Measurements from ENCODE around the gene LCP2. TPM values are rescaled to one million over a fixed set of nuclear protein-coding genes. Genes with fewer than 3 reads are reported as not detected.

LCP2 gene
- total RNA-seq, 1 experiment from 2014 or later, result 0.36 TPM

DNA sequence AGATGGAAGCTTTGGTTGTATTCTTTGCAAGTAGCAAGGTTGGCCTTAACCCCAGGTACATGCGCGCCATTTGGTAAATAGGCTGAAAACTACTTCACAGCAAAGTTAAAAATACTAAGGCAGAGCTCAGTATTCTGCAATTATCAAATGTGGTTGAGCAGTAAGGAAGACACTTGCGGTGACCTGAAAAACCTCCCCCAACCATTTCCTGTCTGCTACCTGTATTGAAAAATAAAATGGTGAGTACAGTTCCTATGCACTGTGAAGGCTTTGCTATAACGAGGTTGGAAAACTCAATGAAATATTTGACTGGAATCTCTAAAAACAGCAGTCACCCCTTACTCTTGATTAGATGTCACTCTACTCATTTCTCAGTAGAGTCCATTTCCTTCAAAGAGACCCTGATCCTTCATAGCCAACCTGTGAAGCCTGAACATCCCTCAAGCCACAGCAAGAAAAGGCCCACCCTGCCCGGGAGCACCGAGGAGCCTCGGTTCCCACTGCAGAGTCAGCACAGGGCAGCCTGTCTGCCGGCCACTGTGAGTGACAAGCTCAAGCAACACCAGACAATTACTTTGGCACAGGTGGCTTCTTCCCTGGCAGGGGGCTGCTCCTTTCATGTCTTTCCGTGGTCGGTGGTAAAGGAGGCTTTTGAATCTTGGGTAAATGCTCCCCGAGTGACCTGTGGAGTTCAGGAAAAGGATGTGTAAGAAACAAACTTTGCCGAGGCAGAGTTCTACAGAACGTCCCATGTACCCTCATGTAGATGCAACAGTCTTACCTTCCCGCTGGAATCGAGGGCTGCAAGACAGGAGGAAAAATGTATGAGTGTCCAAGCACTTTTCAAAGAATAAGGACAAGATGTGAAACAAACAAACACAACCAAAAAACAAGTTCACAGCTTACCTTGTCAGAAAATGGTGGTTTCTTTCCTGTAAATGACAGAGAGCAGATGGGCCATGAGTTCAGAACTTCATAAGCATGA is 35.2 kb downstream of the LCP2 start:
- CTCF ChIA-PET, result no interaction called here
- POLR2A ChIA-PET, result interaction anchor here (0.5 kb wide), 1 partner anchor 33 kb away, joined by 3 read pairs; no protein-coding TSS in a partner anchor
- in situ Hi-C loops (cut with HindIII; ENCODE audit: low pct_unique_long_range_greater_than_20kb, low sequenced_read_pairs), result no loop called here

DNA sequence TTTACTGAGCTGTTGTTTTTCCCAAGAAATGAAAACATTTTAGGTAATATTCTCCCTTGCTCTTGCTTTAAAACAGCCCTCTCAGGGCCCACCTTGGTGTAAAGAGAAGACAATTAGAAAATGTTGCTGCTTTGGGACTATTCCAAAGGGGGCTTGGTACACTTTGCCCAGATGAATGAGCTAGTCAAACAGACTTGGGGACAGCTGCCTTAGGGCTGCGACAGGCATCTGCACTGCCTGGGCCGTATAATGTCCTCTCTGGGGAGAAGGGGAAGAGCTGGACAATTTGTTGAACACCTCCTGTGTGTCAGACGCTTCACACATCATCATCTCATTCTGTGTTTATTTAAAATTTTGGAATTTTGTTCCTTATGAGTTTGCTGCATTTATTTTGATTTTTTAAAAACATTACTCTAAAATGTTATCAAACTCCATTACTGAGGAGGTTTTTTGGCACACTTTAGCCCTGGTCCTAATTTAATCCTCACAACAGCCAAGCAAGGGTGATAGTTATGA is 36.0 kb downstream of the LCP2 start:
- ATAC-seq (no peak), DNase-seq (ENCODE audit: low read depth, low spot score) (no peak)
- Histone ChIP-seq H3K27me3 (ENCODE audit: control insufficient read depth, insufficient read depth, low read length) (peaks cover 15% of the 10 kb centered on the region), H3K27ac (ENCODE audit: low read length) (no peak overlapping the region), H3K4me1 (ENCODE audit: control insufficient read depth, insufficient read depth, low read length) (no peaks in the 10 kb centered on the region), H3K9me3 (ENCODE audit: control insufficient read depth, insufficient read depth, low read depth, low read length) (no peaks in the 10 kb centered on the region), H3K4me3 (ENCODE audit: low read depth in 2 of 2, low read length in 2 of 2) (no peak overlapping the region), H3K36me3 (ENCODE audit: control insufficient read depth, insufficient read depth, low read length) (no peaks in the 10 kb centered on the region)
- in situ Hi-C loops (cut with HindIII; ENCODE audit: low pct_unique_long_range_greater_than_20kb, low sequenced_read_pairs), result no loop called here
- intact Hi-C loops (cut with micrococcal nuclease; ENCODE audit: unreplicated experiment), result no loop called here
- CTCF ChIA-PET, result no interaction called here
- BruUV-seq (replicated peaks), result no TSS peak
- POLR2A ChIA-PET, result interaction anchor here (0.5 kb wide), 1 partner anchor 32 kb away, joined by 3 read pairs; no protein-coding TSS in a partner anchor
- TF ChIP-seq POLR2AphosphoS5 (IDR thresholded peaks at IDR 0.05; ENCODE audit: low read depth, low read length) (no peak), SIN3A (IDR thresholded peaks at IDR 0.05; ENCODE audit: borderline replicate concordance, insufficient read depth, low read depth, low read length) (no peak), TCF7L2 (IDR thresholded peaks at IDR 0.05; ENCODE audit: low read depth, low read length) (no peak)
- TF ChIP-seq, protein P1, sequence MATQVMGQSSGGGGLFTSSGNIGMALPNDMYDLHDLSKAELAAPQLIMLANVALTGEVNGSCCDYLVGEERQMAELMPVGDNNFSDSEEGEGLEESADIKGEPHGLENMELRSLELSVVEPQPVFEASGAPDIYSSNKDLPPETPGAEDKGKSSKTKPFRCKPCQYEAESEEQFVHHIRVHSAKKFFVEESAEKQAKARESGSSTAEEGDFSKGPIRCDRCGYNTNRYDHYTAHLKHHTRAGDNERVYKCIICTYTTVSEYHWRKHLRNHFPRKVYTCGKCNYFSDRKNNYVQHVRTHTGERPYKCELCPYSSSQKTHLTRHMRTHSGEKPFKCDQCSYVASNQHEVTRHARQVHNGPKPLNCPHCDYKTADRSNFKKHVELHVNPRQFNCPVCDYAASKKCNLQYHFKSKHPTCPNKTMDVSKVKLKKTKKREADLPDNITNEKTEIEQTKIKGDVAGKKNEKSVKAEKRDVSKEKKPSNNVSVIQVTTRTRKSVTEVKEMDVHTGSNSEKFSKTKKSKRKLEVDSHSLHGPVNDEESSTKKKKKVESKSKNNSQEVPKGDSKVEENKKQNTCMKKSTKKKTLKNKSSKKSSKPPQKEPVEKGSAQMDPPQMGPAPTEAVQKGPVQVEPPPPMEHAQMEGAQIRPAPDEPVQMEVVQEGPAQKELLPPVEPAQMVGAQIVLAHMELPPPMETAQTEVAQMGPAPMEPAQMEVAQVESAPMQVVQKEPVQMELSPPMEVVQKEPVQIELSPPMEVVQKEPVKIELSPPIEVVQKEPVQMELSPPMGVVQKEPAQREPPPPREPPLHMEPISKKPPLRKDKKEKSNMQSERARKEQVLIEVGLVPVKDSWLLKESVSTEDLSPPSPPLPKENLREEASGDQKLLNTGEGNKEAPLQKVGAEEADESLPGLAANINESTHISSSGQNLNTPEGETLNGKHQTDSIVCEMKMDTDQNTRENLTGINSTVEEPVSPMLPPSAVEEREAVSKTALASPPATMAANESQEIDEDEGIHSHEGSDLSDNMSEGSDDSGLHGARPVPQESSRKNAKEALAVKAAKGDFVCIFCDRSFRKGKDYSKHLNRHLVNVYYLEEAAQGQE (IDR thresholded peaks at IDR 0.05; ENCODE audit: insufficient read depth in 1 of 2, low read depth in 2 of 2, low read length in 1 of 2), result no peak
- TF ChIP-seq, protein P2, sequence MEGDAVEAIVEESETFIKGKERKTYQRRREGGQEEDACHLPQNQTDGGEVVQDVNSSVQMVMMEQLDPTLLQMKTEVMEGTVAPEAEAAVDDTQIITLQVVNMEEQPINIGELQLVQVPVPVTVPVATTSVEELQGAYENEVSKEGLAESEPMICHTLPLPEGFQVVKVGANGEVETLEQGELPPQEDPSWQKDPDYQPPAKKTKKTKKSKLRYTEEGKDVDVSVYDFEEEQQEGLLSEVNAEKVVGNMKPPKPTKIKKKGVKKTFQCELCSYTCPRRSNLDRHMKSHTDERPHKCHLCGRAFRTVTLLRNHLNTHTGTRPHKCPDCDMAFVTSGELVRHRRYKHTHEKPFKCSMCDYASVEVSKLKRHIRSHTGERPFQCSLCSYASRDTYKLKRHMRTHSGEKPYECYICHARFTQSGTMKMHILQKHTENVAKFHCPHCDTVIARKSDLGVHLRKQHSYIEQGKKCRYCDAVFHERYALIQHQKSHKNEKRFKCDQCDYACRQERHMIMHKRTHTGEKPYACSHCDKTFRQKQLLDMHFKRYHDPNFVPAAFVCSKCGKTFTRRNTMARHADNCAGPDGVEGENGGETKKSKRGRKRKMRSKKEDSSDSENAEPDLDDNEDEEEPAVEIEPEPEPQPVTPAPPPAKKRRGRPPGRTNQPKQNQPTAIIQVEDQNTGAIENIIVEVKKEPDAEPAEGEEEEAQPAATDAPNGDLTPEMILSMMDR (IDR thresholded peaks at IDR 0.05), result no peak

More for the DNA sequence above, 35.2 kb downstream of the LCP2 start:
- Histone ChIP-seq H3K4me3 (ENCODE audit: low read depth in 2 of 2, low read length in 2 of 2) (no peak overlapping the region), H3K9me3 (ENCODE audit: control insufficient read depth, insufficient read depth, low read depth, low read length) (no peaks in the 10 kb centered on the region), H3K27ac (ENCODE audit: low read length) (no peak overlapping the region), H3K4me1 (ENCODE audit: control insufficient read depth, insufficient read depth, low read length) (0 out of 2 replicates have a peak, but pooled peaks cover under 1% of the 10 kb centered on the region), H3K36me3 (ENCODE audit: control insufficient read depth, insufficient read depth, low read length) (no peaks in the 10 kb centered on the region), H3K27me3 (ENCODE audit: control insufficient read depth, insufficient read depth, low read length) (peaks cover 18% of the 10 kb centered on the region)
- DNase-seq (ENCODE audit: low read depth, low spot score), result no peak
- BruUV-seq (replicated peaks), result no TSS peak
- intact Hi-C loops (cut with micrococcal nuclease; ENCODE audit: unreplicated experiment), result no loop called here
- TF ChIP-seq SIN3A (IDR thresholded peaks at IDR 0.05; ENCODE audit: borderline replicate concordance, insufficient read depth, low read depth, low read length) (no peak), POLR2AphosphoS5 (IDR thresholded peaks at IDR 0.05; ENCODE audit: low read depth, low read length) (no peak), TCF7L2 (IDR thresholded peaks at IDR 0.05; ENCODE audit: low read depth, low read length) (no peak)
- TF ChIP-seq, protein P1 (IDR thresholded peaks at IDR 0.05; ENCODE audit: insufficient read depth in 1 of 2, low read depth in 2 of 2, low read length in 1 of 2), result no peak
- ATAC-seq, result no peak

Data from Panc1 (cell line).